ENCODE results near the gene ARF3.

The ARF3 gene

DNA sequence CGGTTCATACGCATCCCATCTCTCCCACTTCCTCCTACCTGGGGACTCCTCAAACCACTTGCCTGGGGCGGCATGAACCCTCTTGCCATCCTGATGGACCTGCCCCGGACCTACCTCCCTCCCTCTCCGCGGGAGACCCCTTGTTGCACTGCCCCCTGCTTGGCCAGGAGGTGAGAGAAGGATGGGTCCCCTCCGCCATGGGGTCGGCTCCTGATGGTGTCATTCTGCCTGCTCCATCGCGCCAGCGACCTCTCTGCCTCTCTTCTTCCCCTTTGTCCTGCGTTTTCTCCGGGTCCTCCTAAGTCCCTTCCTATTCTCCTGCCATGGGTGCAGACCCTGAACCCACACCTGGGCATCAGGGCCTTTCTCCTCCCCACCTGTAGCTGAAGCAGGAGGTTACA lies 24.5 kb upstream of the ARF3 start:
- no peak for DNase-seq (ENCODE audit: low read depth in 2 of 2)

DNA sequence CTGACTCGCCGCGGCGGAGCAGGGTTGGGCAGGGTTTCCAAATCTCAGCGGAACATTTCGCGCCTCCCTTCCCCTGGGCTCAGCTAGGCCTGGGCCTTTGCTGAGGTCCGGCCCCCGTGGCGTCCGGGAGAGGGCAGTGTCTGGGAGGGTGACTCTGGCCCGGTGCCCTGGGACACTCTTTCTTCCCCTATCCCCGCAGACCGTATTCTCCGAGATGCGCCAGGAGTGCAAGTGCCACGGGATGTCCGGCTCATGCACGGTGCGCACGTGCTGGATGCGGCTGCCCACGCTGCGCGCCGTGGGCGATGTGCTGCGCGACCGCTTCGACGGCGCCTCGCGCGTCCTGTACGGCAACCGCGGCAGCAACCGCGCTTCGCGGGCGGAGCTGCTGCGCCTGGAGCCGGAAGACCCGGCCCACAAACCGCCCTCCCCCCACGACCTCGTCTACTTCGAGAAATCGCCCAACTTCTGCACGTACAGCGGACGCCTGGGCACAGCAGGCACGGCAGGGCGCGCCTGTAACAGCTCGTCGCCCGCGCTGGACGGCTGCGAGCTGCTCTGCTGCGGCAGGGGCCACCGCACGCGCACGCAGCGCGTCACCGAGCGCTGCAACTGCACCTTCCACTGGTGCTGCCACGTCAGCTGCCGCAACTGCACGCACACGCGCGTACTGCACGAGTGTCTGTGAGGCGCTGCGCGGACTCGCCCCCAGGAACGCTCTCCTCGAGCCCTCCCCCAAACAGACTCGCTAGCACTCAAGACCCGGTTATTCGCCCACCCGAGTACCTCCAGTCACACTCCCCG lies 23.9 kb upstream of the ARF3 start:
- DNase-seq (ENCODE audit: low read depth in 2 of 2) = no peak

DNA sequence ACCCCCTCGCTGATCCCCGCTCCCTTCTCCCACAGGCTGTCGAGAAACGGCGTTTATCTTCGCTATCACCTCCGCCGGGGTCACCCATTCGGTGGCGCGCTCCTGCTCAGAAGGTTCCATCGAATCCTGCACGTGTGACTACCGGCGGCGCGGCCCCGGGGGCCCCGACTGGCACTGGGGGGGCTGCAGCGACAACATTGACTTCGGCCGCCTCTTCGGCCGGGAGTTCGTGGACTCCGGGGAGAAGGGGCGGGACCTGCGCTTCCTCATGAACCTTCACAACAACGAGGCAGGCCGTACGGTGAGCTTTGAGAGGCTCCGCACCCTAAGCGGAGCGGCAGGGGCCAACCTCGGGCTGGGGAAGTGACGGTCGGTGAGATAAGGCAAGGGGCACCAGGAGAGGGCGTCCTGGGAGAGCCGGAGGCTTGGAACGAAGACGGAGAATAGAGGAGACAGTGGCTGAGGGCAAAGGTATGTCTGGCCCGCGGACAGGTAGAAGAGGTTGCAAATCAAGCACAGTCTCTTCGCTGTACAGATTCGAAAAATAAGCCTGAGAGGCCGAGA lies 23.2 kb upstream of the ARF3 start:
- DNase-seq (ENCODE audit: low read depth in 2 of 2) = no peak

DNA sequence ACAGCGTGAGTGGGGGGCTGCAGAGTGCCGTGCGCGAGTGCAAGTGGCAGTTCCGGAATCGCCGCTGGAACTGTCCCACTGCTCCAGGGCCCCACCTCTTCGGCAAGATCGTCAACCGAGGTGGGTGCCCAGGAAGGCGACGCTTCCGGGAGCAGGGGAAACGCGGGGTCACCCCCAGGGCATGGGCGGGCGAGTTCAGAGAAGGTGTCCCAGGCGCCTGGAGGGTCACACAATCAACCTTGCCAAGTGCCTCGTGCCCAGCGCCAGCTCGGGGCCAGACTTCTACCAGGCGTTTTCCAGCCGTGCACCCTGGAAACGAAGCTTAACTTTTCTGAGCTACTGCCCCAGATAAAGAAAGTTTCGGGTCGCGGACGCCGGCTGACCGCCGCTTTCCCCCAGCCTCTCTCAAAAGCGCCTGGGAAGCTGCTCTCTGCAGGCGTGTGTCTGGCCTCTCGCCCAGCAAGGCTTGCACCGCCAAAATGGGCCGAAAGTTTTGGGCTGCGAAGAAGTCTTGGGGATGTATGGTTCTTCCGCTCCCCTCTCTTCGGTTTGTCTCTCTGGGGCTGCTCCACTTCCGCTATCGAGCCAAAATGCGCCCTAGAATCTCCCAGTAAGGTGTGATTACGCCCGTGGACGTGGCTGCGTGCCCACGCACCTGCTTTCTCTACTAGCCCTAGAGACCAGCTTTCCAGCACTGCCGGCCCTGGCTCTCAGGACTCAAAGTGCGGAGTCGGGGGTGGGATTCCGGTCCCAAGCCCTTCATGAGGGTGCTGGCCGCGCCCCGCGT lies 22.5 kb upstream of the ARF3 start:
- DNase-seq (ENCODE audit: low read depth in 2 of 2) = no peak

DNA sequence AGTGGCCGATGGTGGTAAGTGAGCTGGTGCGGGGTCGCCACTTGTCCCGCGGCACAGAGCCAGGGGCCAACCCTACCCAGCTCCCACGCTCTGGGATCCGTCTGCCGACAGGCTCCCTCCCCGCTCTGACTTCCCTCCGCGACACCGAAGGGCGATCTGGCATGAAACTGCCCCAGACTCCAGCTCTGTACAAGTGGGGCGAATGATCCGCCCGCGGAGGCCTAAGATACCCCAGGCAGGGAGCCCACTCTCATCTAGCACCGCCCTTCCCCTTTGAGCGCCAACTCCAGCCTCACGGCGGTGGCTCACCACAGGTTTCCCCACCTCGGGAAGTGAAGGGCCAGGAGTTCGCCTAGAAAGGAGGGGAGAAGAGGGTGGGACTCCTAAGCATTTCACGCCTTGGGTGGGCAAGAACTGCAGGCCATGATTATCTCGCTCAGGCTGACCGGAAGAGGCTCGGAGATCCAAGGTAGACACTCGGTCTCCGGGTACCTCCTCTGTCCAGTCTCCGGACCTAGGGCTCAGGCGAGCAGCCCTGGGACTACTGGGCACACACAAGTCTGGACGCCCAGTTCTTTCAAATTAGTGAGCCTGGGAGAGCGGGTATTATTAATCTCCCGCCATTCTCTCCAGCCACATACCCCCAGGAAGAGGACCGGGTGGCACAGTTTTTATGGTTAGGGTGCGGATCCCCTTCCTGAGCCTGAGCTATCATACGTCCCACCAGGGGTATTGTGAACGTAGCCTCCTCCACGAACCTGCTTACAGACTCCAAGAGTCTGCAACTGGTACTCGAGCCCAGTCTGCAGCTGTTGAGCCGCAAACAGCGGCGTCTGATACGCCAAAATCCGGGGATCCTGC lies 21.7 kb upstream of the ARF3 start:
- no peak for DNase-seq (ENCODE audit: low read depth in 2 of 2)

DNA sequence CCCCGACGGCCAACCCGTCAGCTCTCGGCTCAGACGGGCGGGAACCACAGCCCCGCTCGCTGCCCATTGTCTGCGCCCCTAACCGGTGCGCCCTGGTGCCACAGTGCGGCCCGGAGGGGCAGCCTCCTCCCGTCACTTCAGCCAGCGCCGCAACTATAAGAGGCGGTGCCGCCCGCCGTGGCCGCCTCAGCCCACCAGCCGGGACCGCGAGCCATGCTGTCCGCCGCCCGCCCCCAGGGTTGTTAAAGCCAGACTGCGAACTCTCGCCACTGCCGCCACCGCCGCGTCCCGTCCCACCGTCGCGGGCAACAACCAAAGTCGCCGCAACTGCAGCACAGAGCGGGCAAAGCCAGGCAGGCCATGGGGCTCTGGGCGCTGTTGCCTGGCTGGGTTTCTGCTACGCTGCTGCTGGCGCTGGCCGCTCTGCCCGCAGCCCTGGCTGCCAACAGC lies 21.0 kb upstream of the ARF3 start, which contains the start of gene WNT1:
WNT1 (plus strand) TSS at position 32 of the 450 bp plus-strand sequence; CDS start at position 361, 329 bp downstream.
- no peak for DNase-seq (ENCODE audit: low read depth in 2 of 2)

DNA sequence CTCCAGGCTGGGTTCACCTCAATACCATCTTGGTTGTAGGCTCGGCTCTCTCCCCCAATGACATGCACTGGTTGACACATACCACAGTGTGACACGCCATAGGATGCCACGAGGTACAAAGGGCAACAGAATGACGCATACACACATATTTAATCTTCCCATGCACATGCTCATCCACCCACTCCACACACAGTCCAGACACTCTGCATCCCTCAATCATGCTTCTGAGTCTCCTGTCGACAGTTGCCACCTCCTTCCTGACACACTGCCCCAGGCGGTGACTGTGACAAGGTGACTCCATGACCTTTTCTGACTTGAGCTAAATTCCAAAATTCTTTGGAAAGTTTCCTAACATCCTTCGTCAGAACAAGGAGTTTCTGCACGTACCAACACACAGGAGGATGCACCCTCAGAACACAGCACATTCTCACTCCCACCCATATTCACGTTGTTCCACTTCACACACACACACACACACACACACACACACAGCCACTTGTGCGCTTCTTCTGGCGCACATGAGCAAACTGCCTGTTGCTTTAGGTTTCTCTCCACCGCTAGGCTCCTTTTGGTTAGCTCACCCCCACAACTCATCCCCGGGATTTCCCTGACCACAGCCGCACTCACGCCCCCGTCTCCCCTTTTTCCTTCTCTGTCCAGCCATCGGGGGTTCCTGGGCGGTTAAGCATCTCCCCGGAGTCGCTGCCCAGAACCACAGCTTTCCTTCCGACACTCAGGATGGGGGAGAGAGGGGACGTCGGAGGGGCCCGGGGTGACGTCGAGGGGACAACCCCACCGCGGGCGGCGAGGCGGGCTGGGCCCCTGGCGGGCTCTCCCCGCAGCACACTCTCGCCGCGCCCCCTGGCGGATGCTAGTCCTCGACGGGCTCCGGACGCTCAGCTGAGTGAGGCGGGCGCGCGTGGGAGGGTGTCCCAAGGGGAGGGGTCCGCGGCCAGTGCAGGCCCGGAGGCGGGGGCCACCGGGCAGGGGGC lies 20.3 kb upstream of the ARF3 start:
- DNase-seq (ENCODE audit: low read depth in 2 of 2) = peak; percentile 57 to 74

DNA sequence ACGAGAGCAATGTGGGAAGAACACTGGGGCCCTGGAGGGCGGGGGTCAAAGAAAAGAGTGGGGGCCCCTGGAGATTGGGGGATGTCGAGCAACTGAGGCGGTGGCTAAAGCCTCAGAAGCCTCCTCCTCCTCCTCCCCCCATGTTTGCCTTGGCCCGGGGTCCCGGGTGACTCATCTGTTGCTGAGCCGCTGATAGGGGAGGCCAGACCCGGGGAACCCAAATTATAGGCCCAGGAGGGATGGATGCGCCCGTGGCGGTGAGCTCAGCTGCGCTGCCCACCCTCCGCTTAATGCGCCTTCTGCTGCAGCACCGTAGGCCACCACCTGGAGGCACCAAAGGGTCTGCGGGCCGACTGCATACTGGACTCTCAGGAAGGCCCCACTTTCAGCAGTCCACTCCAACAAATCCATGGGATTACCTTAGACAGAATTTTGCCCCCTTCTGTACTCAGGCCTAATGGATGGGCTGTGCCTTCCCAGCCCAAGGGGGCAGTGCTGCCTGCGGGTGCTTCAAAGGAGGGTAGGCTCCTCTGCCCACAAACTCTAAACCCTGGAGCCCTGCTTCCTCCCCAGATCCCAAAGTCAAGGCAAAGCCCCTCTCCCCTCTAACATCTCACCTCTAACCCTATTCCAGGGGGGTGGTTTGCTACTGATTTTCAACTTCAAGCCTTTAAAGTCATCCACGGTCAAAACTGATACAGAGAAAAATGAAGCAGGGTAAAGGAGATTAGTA lies 16.8 kb upstream of the ARF3 start:
- no peak for DNase-seq (ENCODE audit: low read depth in 2 of 2)

DNA sequence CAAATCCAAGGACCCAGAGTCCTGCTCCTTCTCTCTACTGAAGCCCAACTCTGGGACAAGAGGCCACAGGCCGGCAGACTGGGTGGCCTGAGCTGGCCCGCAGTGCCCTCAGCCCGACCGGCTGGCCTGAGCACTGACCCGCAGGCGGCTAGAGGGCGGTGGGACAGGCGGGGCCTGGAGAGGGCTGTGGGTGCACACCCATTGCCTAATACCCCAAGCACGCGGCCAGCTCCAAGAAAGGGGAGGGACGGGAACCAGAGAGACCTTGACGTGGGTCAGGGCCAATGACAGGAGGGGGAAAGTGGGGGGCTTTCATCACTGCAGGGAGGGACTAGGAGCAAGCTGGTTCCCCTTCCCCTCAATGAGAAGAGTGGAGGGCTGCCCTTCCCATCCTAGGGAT lies 16.2 kb upstream of the ARF3 start:
- DNase-seq (ENCODE audit: low read depth in 2 of 2) = no peak

DNA sequence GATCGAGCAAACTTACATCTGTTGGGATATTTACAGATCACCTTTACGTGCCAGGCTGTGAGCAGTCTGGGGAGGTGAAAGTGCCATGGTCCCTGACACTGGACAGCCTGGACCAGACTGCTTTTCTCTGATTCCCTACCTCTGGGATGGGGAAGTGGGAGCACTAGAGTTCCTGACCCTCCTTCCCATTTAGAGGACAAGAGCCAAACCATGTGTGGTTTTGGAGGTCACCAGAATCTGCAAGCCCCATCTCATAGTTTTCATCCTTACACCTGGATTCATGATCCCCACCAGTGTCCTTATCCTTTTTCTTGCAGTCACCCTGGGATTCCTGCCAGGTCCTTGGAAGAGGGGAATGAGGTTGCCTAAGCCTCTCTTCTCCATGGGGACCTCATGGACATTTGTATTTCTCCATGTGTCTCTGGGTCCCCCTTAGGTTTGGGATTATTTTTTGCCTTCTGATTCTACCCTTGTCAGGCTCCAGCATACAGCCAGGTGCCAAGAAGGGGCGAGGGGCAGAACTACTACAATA lies 15.7 kb upstream of the ARF3 start:
- no peak for DNase-seq (ENCODE audit: low read depth in 2 of 2)

DNA sequence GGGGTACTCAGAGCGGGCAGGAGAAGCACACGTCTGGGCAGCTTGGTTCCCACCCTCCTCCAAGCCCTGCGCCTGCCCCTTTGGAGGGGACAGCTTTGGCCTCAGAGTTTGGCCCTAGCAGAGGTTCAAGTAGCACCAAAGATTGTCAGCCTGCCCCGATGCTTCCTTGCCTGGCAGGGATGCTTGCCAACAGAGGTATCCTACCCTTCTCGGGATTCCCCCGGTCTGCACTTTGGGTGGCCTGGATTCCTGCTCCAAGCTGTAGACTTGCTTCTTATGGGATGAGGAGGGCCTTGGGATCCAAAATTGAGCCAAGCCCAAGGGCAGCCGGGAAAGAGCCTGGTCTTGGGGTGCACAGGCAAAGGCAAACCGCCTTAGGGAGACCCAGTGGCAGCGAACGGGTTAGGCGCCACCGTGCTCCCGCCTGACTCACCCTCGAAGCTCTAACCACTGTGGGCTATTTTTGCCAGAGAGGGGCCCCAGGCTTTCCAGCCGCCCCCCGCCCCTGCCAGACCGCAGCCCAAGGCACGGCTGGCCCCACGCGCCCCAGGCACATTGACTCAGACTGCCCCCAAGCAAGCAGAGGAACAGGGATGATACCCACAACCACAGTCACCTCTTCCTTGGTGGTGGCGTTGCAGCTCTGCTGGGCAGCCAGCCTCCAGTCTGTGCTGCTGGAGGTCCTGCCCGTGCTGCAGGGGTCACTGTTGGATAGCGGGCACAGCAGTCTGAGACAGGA lies 15.1 kb upstream of the ARF3 start:
- DNase-seq (ENCODE audit: low read depth in 2 of 2) = no peak

DNA sequence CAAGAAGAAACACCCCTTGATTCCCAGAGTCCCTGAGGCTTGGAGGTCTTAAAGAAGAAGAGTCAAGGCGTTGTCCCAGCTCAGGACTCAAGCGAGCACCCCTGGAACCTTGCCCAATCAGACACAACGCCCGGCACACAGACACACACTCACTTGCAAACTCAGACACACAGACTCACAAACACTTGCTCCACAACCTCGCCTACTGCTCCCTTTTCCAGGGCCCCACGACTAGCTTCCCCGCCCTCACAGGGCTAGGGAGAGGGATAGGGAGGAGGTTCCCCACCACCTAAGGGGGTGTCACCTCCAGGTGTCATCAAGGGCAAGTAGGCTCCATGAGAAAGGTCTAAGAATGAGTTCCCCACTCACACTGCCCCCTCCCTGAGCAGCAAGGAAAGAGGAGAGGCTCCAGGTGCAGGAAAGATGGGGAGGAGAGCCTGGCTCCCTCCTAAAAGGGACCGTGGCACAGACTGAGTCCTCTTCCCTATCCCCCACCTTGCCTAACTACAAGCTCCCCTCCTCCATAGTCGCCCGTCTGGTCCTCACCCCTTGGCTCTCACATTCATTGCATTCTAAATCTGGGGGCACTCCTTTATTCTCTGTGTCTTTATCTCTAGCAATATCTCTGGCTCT lies 13.5 kb upstream of the ARF3 start:
- no peak for DNase-seq (ENCODE audit: low read depth in 2 of 2)

DNA sequence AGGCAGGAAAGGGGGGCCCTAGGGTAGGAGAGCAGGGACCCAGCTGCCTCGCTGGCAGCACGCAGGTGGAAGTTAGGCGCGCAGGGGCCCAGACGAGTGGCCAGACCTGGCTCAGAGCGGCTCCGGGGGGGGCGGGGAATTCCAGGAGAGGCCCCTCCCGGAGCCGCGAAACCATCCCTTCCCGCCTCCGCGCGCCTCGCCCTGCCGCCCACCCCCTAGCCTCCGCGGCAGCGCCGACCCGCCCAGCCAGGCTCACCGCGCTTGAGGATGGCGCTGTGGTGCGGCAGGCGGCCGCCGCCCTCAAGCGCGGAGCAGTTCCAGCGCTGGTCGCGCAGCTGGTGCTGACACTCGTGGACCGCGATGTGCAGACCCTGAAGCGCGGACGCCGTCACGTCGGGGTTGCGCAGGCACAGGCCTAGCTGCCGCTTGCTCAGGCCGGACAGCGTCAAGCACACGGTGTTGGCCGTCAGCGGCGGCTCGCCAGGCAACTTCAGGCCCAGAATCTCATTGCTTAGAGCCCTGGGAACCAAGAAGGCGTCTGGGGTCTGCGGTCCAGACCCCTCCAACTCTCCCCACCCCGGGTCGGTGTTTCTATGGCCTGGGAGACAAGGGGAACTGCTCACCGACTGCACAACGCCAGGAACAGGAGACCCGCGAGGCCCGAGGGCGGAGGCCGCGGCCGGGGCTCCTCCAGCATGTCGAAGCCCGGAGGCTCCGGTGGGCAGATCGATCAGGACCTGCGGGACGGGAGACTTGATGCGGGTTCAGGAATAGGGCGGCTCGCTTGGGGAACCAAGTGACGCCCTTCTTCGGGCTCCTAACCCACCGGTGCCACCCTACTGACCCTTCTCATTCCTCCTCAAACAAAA lies 12.8 kb upstream of the ARF3 start:
- no peak for DNase-seq (ENCODE audit: low read depth in 2 of 2)

DNA sequence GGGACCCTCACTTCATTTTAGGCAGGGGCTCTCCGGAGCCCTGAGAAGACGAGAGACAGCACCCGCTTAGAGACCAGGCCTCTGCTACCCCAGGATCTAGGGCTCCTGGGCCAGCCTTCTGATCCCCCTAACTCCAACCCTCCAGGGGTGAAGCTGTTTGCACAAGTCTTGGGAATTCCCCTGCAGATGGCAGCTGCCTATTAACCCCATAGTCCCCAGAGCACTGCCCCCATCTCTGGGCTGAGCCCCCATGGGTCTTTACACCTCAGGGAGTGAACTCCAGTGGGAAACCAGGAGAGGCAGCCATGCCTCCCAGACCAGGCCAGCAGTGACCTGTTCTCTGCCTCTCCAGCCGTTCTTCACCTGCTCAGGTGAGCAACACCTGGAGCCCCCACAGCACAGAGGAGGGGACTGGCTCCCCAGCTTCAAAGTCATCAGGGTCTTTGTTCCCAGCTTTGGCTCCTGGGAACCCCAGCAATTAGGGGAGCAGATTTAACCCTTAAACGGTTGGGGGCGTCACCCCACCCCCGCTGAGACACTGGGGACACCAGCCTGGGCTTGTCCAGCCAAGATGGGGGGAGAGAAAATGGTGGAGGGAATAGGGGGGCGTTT lies 12.0 kb upstream of the ARF3 start:
- no peak for DNase-seq (ENCODE audit: low read depth in 2 of 2)

DNA sequence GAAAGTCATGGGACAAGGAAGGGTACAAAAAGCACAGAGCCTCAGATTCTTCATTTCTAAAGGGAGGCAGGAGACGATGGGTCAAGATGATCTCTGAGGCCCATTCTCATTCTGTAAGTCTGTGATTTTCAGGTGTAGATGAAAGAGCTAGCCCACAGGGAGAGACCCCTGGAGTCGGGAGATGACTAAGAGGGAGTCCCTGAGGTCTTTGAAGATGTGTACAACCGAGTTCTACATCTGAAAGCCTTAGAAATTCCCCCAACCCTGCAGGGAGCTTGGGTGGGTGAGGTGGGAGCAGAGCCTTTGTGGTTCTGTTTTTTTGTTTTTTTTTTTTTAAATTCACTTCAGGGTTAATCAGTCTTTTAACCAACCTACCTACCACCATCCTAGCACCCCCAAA lies 11.2 kb upstream of the ARF3 start:
- no peak for DNase-seq (ENCODE audit: low read depth in 2 of 2)

DNA sequence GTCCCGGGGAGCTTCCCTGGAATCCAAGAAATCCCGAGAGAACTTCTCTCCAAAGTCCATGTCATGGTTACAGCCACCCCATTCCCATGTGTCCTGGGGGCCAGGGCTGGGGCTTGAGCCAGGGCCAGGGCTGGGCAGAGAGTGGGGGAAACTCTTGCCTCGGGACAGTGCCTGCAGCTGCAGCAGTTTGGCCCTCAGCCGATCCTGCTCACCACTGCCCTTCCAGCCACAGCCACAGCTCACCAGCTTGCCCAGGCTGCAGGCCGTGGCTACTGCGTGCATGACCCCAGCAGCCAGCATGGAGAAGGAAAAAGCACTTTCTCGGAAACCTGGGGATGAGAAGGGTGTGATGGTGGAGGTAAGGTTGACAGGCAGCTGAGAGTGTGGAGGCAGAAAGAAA lies 10.7 kb upstream of the ARF3 start:
- DNase-seq (ENCODE audit: low read depth in 2 of 2) = no peak
